Activated CD8-positive, alpha-beta T cell treated with anti-CD3 and anti-CD28 coated beads for 36 hours (primary cell): ENCODE results near the gene FANCC. TPM values are rescaled to one million over a fixed set of nuclear protein-coding genes. Genes with fewer than 3 reads are reported as not detected.

Experiments
- ATAC-seq: fragments of 200-7000 bp; cut with Tn5 transposase; one replicate; pipeline ENCODE4 v1.10.0; 2021; ENCODE audit warnings: mild to moderate bottlenecking, moderate library complexity
- CTCF ChIA-PET: fragments of 350-600 bp; sonication (Branson Sonifier 250); formaldehyde crosslinking; loops from one replicate; lab custom pipeline; 2021; ENCODE audit warnings: antibody characterized with exemption; lab: Charles Lee
- POLR2A ChIA-PET: fragments of 350-600 bp; sonication (Branson Sonifier 250); formaldehyde crosslinking; loops from one replicate; lab custom pipeline; 2021; ENCODE audit warnings: antibody characterized with exemption; lab: Charles Lee
- DNase-seq: peaks from one replicate; pipeline ENCODE4 v3.0.0-alpha.2; 2020
- H3K27ac Mint-ChIP-seq: one replicate; pipeline ENCODE4 v1.8.0; 2021; ENCODE audit warnings: mild to moderate bottlenecking, mixed read lengths
- H3K27me3 Mint-ChIP-seq: one replicate; pipeline ENCODE4 v1.8.0; 2021; ENCODE audit warnings: mixed read lengths
- H3K36me3 Mint-ChIP-seq: one replicate; pipeline ENCODE4 v1.8.0; 2021; ENCODE audit warnings: low read depth, mixed read lengths
- H3K4me1 Mint-ChIP-seq: one replicate; pipeline ENCODE4 v1.8.0; 2021; ENCODE audit warnings: low read depth, mixed read lengths
- H3K4me3 Mint-ChIP-seq: one replicate; pipeline ENCODE4 v1.8.0; 2021; ENCODE audit warnings: mild to moderate bottlenecking, moderate library complexity, mixed read lengths
- H3K9me3 Mint-ChIP-seq: one replicate; pipeline ENCODE4 v1.8.0; 2021; ENCODE audit warnings: mixed read lengths
- CTCF ChIP-seq: fragments of 200-600 bp; IDR thresholded peaks from one replicate; pipeline ENCODE4 v1.8.0; 2022; ENCODE audit warnings: antibody characterized with exemption, mild to moderate bottlenecking
- intact Hi-C: fragments of 100-400 bp; cut with micrococcal nuclease; formaldehyde crosslinking; loops from one replicate; pipeline ENCODE4 v1.10.0; 2022
- total RNA-seq, 2 experiments: library from RNA; stranded (reverse); gene quantifications; one replicate each; pipeline ENCODE4 v1.2.3, GENCODE V29; 2021

Gene FANCC
- total RNA-seq, 2 experiments from 2014 or later: 11.5 to 12.4 TPM

GRCh38 chr9:95229230-95229915 is 88.1 kb downstream of the FANCC start:
- no peak for DNase-seq
- Mint-ChIP-seq H3K4me3 (no peak overlapping the region), H3K9me3 (no peaks in the 10 kb centered on the region), H3K27me3 (no peaks in the 10 kb centered on the region), H3K4me1 (no peaks in the 10 kb centered on the region), H3K36me3 (peaks cover 14% of the 10 kb centered on the region), H3K27ac (no peak overlapping the region)
- ATAC-seq: no peak
- ChIA-PET POLR2A (no interaction called here), CTCF (no interaction called here)
- TF ChIP-seq CTCF: no peak
- intact Hi-C loops: no loop called here

- no peaks in the 10 kb centered on the region for H3K27me3 Mint-ChIP-seq
- no peaks in the 10 kb centered on the region for H3K9me3 Mint-ChIP-seq
- CTCF ChIA-PET: interaction anchor here (1.7 kb wide), 1 partner anchor 22 kb away, joined by 4 read pairs; no protein-coding TSS in a partner anchor
- ATAC-seq: no peak
- H3K4me1 Mint-ChIP-seq: no peaks in the 10 kb centered on the region
- H3K27ac Mint-ChIP-seq: no peak overlapping the region
- POLR2A ChIA-PET: no interaction called here
- no peak for DNase-seq
- intact Hi-C loops: no loop called here
- peaks cover 10% of the 10 kb centered on the region for H3K36me3 Mint-ChIP-seq
- H3K4me3 Mint-ChIP-seq: no peak overlapping the region
- no peak for TF ChIP-seq CTCF
These were observed 90.6 kb downstream of the FANCC start for GRCh38 chr9:95226921-95227320.

- TF ChIP-seq CTCF: no peak
- H3K4me3 Mint-ChIP-seq: no peak overlapping the region
- H3K4me1 Mint-ChIP-seq: no peaks in the 10 kb centered on the region
- DNase-seq (no peak), ATAC-seq (no peak)
- no peaks in the 10 kb centered on the region for H3K9me3 Mint-ChIP-seq
- intact Hi-C loops: no loop called here
- POLR2A ChIA-PET: no interaction called here
- no peaks in the 10 kb centered on the region for H3K27me3 Mint-ChIP-seq
- peaks cover 6% of the 10 kb centered on the region for H3K36me3 Mint-ChIP-seq
- no peak overlapping the region for H3K27ac Mint-ChIP-seq
- CTCF ChIA-PET: no interaction called here
These were observed 91.8 kb downstream of the FANCC start for GRCh38 chr9:95225726-95226106.

GRCh38 chr9:95225076-95225725 is 92.3 kb downstream of the FANCC start:
- no peak for DNase-seq
- Mint-ChIP-seq H3K4me3 (no peak overlapping the region), H3K9me3 (no peaks in the 10 kb centered on the region), H3K27ac (no peak overlapping the region), H3K27me3 (no peaks in the 10 kb centered on the region), H3K4me1 (no peaks in the 10 kb centered on the region), H3K36me3 (peaks cover 4% of the 10 kb centered on the region)
- no peak for TF ChIP-seq CTCF
- ChIA-PET POLR2A (interaction anchor here (1.1 kb wide), 1 partner anchor 35 kb away, joined by 3 read pairs; no protein-coding TSS in a partner anchor), CTCF (interaction anchor here (1.5 kb wide), 1 partner anchor 58 kb away, joined by 7 read pairs; no protein-coding TSS in a partner anchor)
- intact Hi-C loops: no loop called here
- ATAC-seq: no peak
